Measurements from ENCODE around the gene FGFRL1.
"Not testable (repeated sequence)": the region's sequence is repeated elsewhere in the genome, so short reads cannot be mapped to it uniquely, and the experiment has no call there.

The FGFRL1 gene

DNA sequence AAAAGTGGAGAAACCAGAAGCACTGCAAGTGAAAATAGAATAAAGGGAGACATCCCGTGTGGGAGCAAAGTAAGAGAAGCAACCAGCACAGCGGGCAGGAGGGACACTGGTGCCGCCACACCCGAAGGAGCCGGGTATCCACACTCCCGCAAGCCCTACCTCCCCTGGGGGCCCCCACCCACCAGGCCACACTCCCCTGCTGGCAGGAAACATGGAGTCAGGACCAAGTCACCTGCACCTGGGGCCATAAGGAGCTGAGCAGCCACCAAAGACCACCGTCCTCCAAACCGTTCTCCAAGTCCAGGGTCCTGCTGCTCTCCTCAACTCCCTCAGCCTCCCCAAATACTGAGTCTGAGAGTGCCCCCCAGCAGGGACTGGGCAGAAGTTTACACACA is 30.5 kb downstream of the FGFRL1 start:
- DNase-seq: no peak

DNA sequence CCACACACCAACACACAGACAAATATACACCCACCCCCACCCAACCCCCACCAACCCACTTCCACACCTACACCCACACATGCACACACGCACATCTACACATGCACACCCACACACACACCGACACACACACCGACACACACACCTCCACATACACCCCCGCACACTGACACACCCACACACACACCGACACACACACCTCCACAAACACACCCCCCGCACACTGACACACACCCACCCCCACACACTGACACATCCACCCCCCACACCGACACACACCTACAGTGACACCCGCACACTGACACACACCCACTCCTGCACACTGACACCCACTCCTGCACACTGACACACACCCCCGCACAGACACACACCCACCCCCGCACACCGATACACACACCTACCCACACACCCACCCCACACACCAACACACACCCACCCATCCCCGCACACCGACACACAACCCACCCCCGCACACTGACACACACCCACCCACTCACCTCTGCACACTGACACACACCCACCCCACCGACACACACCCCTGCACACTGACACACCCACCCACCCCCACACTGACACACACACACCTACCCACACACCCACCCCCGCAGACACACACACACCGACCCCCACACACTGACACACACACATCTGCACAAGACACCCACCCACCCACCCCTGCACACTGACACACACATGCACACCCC is 31.1 kb downstream of the FGFRL1 start:
- DNase-seq: no peak

DNA sequence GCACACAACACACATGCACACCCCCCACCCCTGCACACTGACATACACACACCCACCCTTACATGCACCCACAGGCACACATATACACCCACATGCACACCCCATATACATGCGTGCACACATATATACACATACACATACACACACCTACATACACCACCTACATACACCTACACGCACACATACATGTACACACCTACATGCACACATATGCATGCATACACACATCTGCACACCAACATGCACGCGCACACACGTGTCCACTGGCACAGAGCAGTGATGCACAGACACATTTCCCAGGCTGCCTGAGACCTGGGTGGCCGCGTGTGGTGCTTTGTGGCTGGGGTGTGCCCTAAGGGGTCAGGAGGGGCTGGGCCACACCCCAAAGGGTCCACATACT is 31.7 kb downstream of the FGFRL1 start:
- no peak for DNase-seq

DNA sequence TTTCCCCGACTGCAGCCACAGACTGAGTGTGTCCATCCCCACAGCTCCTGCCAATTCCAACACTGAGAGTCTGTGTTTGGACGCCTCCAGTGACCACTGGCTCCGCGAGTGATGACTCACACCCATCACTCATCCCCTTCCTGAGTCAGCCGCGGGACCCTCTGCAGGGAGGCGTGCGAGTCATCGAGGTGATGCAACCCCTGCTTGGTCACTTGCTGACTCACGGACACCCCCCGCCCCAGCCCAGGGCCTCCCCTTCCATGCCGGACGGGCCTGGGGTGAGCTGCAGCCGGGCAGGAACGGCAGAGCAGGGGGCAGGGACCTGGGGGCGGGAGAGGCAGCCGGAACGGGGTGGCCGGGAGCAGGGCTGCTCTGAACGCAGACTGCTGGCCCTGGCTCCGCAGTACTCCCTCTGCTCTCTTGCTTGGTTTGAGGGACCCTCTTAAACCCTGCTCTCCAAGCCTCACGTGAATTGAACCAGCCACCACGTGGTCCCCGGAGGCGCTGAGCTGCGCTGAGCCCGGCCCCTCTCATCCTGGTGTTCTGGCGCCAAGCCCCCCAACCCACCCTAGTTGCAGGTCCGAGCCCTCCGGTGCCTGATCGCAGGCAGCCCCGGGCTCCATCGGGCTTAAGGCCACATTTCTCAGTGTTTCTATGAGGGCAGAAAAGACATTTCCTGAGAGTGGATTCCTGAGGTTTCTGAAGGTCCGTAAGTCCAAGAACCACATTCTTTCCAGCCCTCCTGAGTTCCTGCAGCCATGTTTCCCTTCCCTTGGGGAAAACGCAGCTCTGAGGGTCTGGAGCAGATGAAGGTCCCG is 32.4 kb downstream of the FGFRL1 start:
- DNase-seq: no peak

DNA sequence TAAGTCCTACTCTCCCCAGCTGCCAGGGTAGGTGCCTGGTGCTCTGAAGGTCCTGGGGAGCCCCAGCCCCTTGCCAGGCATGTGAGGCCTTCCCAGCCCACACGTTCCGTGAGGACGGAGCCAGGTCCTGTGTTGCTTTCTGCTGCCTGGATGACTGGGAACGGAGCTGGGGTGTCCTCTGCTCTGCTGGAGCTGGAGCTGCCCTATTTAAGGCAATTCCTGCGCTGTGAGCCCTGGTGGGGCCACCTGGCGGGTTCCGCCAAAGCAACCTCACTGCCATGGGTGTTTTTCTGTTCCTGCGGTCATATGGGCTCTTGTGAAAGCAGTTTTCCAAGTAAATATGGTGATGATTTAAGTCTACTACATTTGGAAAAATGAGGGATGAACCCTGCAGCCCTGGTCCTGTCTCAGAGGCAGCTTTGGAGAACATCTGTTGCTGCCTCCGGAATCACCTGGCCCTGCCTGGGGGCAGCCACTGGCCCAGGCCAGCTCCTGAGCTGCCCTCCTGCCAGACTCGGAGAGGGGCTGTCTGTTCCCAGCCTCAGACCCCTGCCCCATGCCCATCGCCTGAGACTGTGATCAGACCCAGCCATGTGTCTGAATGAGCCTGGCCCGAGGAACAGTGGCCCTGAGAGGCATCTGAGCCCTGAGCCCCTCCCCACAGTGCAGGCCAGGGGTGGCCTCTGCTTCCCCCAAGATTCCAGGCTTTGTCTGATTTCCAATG is 33.2 kb downstream of the FGFRL1 start:
- no peak for DNase-seq

DNA sequence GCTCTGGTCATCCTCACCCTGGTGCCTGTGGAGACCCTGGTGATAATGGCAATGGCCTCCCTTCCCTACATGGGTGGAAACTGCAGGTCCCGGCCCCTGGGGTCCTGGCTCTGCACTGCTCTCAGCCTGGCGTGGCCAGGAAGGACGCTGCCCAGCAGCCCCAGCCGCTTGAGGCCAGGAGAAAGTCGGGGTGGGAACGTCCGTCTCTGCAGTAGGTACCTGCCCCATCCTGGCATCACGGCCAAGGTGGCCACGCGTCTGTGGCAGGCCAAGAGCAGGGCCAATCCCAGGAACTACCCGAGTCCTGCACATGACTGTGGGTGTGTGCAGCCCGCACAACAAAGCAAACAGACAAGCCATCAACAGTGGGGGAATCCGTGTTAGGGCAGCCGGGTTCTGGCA is 33.8 kb downstream of the FGFRL1 start:
- no peak for DNase-seq

DNA sequence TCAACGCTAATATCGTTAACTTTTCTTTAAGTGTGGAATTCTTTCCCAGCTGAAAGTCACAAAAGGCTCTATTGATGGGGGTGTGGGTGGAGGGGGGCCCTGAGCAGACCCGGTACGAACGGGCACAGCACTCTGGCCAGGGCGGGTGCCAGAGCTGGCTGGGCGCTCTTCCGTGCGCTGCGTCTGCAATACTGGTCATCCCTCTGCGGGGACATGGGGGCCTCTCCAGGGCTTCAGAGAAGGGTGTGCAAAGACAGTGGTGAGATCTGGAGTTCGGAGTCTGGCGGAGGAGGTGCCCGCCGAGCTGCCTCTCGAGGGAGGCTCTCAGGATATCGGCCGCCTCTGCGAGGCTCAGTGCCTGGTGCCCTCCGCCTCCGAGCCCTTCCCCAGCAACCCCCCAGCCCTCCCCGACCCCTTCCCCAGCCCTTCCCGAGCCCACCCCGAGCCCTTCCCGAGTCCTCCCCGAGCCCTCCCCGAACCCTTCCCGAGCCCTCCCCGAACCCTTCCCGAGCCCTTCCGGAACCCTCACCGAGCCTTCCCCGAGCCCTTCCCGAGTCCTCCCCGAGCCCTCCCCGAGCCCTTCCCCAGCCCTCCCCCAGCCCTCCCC is 34.3 kb downstream of the FGFRL1 start:
- no peak for DNase-seq

DNA sequence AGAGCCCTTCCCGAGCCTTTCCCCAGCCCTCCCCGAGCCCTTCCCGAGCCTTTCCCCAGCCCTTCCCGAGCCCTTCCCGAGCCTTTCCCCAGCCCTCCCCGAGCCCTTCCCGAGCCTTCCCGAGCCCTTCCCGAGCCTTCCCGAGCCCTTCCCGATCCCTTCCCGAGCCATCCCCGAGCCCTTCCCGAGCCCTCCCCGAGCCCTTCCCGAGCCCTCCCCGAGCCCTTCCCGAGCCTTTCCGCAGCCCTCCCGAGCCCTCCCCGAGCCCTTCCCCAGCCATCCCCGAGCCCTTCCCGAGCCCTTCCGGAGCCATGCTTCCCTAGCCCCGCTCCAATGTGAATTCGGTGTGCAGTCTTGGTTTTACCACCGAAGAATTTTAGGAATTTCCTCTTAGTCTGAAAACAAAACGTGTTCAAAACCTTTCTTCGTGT is 35.2 kb downstream of the FGFRL1 start:
- DNase-seq: not testable (repeated sequence)

DNA sequence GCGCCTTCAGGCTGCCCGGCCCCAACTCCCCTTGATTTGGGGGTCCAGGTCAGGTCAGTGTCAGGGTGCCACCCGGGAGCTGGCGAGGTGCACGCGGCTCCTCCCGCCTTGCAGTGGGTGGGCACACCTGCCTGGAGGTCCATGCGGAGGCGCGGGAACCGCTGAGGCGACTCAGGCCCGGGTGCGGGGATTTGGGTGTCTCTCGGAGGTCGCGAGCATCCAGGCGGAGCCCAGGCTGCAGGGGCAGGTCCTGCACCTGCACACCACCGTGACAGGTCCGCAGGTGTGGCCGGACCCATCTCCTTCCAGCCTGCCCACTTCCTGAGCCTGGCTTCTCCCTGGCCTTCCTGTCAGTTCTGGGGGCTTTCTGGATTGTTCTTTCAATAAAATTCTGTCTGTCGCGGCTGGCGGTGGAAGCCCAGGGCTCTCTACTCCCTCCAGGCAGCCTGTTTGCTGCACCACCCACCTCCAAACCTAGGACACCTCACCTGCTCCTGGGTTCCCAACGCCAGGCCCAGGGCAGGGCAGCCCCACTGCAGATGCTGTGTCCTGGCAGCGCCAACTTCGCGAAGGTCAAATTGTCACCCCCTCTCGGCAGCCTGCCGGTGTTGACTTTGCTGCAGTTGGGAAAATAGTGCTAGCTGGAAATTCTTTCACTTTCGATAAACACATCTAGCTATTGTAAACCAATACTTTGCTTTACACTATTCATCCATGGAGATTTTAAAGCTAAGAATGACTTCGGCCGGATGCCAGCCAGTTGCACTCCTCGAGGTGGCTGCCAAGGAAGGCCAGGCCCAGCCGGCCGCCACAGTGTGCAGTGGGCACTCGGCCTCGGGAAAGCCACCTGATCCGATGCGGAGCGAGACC is 35.9 kb downstream of the FGFRL1 start:
- no peak for DNase-seq

DNA sequence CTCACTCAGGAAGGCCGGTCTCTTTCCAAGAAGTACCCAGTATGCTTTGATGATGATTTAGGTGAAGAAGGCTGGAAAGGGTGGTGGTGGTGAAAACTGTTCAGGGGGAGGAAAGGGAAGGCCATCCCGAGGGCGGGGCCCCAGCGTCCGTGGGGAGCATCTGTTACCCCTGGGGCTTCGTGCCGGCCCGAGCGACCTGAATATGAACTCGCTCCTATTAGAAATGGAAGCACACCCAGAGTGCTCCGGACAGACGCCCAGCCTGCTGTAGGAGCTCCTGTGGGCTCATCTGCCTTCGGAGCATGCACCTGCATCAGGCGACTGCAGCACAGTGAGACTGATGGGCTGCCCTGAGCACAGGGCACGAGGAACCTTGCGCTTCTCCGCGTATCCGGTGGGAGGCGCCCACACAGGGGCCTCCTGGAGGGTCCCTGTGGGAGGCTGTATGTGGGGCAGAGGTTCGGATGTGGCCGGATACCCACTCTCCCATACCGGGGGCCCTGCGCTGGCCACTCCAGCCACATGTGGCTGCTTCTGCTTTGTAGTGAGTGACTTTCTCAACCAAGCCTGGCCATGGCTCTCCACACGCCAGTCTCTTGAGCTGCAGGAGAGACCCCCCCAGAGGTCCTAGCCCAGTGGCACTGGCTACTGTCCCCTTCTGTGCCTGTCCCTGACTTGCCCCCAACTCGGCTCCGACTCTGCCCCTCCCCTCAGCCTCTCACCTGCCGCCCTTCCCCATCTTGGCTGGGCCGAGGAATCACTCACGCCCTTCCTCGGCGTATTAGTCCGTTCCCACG is 36.7 kb downstream of the FGFRL1 start:
- no peak for DNase-seq

DNA sequence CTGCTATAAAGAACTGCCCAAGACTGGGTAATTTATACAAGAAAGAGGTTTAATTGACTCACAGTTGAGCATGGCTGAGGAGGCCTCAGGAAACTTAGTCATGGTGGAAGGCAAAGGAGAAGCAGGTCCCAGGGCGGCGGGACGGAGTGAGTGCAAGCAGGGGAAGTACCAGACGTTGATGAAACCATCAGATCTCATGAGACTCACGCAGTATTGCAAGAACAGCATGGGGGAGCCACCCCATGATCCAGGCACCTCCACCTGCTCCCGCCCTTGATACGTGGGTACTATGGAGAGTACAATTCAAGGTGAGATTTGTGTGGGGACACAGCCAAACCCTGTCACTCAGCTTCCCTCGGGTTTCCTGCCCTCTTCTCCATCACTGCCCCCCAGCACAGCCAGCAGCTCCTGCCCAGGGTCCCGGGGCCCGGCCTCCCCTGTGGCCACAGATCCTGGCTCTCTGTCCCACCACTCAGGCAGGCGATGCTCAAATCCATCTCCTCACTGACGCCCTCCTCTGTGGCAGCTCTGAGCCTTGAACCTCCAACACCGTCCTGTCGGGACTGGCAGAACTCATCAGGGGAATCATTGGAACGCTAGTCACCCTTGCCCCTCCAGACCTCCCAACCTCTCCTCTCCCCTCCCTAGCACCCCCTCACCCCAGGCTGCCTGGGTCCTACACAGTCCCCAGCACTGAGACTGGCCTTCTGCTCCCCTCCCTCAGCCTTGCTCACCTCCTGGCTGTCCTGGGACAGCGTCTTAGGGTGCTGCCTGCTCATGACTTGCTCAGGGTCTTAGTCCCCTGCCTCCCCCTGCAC is 37.6 kb downstream of the FGFRL1 start:
- DNase-seq: no peak

DNA sequence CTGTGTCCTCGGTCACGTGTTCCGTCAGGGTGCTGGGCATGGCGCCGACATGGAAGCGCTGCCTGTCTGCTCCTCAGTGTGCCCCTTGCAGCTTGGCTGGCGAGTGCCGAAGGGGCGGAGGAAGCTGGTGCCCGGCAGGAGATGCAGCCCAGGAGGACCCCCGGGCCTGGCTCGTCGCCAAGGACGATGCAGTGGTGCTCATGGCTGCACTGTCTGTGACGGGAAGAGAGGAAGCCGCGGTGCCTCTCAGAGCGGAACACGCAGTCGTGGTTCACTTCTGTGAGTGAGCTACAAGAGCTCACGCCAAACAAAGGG is 38.1 kb downstream of the FGFRL1 start:
- DNase-seq: no peak

DNA sequence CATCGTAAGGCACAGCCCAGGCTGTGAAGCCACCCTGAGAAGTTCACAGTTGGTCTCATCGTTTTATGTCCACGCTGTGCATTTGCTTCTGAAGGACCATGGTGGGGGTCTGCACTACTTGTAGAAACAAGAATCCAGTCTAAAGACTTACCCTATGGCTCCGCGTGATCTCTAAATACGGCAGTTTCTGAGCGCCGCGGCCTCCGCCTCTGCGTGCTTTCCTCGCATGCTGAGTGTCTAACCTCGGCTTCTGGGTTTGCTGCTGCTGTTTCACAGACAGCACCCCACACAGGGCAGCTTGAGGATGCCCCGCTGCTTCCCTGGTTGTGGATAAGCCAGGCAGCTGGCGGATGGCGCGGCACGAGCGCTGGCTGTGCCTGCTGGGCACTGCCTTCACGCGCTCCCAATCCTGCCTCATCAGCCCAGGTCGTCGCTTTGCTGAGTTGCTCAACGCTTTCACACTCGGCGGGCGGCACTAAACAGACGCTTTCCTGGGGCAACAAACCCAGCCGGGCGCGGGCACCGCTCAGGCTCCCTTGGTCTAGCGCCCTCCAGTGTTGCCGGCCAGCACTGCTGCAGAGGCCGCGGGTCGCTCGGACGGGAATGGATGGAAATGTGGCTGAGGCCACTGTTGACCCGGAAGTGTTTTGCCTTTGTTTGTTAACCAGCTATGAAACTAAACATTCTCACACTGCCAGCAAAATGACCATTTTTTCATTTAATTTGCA is 39.2 kb downstream of the FGFRL1 start:
- no peak for DNase-seq

DNA sequence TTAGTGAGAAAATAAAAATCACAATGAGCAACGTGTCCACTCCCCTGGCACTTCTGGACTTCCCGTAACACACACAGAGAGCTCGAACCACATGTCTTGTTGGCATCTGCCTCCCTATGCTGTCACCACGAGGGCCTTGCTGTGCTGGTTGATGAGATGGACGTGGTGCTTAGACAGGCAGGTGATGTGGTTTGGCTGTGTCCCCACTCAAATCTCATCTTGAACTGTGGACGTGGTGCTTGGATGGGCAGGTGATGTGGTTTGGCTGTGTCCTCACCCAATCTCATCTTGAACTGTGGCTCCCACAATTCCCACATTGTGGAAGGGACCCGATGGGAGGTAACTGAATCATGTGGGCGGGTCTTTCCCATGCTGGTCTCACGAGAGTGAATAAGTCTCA is 40.0 kb downstream of the FGFRL1 start:
- DNase-seq: no peak

DNA sequence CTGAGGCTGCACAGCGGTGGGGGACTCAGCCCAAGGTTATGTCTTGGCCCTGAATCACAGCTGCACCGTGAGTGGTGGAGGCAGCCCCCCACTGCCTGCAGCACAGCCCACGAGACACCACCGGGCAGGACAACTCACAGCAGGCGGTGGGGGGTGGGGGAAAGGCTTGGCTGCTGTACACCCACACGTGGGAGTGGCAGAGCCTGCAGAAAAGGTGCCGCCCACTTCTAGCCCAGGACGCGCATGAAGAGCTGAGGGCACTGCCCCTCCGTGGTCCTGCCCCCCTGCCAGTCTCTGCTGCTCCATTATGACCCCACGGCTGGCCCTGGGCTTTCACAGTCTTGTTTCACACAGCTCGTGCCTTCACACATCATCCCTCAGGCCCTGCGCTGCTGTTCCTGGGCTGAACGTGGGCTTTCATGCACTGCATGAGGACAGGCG is 40.8 kb downstream of the FGFRL1 start:
- DNase-seq: no peak

DNA sequence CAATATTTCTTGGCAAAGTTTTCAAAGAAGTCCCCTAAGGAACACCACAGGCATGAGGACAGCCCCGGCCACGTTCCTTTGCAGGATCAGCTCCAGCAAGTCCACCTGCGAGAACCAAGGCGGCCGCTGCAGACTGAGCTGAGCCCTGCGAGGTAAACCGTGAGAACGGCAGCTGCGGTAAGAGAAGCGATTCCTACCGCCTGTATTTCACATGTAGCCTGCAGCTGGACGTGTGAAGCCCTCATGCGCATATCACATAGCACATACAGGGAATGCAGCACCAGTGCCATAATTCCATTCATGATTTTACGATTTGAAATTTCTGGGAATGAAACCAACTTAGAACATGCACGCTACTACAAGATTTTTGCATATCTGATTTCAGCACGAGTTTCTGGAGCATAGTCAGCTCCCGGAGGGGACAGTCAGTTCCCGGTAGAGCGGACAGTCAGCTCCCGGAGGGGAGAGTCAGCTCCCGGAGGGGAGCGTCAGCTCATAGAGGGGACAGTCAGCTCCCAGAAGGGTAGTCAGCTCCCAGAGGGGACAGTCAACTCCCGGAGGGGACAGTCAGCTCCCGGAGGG is 41.7 kb downstream of the FGFRL1 start:
- DNase-seq: no peak

DNA sequence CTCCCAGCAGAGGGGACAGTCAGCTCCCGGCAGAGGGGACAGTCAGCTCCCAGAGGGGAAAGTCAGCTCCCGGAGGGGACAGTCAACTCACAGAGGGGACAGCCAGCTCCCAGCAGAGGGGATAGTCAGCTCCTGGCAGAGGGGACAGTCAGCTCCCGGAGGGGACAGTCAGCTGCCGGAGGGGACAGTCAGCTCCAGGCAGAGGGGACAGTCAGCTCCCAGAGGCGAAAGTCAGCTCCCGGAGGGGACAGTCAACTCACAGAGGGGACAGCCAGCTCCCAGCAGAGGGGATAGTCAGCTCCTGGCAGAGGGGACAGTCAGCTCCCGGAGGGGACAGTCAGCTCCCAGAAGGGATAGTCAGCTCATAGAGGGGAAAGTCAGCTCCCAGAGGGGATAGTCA is 42.5 kb downstream of the FGFRL1 start:
- DNase-seq: not testable (repeated sequence)

DNA sequence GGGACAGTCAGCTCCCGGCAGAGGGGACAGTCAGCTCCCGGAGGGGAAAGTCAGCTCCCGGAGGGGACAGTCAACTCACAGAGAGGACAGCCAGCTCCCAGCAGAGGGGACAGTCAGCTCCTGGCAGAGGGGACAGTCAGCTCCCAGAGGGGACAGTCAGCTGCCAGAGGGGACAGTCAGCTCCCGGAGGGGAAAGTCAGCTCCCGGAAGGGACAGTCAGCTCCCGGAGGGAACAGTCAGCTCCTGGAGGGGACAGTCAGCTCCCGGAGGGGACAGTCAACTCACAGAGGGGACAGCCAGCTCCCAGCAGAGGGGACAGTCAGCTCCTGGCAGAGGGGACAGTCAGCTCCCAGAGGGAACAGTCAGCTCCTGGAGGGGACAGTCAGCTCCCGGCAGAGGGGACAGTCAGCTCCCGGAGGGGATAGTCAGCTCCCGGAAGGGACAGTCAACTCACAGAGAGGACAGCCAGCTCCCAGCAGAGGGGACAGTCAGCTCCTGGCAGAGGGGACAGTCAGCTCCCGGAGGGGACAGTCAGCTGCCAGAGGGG is 43.3 kb downstream of the FGFRL1 start:
- not testable (repeated sequence) for DNase-seq

DNA sequence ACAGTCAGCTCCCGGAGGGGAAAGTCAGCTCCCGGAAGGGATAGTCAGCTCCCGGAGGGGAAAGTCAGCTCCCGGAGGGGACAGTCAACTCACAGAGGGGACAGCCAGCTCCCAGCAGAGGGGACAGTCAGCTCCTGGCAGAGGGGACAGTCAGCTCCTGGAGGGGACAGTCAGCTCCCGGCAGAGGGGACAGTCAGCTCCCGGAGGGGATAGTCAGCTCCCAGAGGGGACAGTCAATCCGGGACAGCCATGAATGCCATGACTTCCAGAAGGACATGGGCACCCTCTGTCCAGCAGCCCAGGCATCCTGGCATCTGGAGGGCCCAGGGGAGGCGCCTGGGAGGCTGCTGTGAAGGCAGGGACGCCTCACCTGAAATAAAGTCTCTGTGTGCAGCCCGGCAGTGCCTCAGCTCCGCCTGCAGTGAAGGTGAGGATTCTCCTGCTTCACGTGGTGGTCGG is 43.8 kb downstream of the FGFRL1 start:
- DNase-seq: not testable (repeated sequence)
